ENCODE data around the gene NAA38.

Gene NAA38

DNA sequence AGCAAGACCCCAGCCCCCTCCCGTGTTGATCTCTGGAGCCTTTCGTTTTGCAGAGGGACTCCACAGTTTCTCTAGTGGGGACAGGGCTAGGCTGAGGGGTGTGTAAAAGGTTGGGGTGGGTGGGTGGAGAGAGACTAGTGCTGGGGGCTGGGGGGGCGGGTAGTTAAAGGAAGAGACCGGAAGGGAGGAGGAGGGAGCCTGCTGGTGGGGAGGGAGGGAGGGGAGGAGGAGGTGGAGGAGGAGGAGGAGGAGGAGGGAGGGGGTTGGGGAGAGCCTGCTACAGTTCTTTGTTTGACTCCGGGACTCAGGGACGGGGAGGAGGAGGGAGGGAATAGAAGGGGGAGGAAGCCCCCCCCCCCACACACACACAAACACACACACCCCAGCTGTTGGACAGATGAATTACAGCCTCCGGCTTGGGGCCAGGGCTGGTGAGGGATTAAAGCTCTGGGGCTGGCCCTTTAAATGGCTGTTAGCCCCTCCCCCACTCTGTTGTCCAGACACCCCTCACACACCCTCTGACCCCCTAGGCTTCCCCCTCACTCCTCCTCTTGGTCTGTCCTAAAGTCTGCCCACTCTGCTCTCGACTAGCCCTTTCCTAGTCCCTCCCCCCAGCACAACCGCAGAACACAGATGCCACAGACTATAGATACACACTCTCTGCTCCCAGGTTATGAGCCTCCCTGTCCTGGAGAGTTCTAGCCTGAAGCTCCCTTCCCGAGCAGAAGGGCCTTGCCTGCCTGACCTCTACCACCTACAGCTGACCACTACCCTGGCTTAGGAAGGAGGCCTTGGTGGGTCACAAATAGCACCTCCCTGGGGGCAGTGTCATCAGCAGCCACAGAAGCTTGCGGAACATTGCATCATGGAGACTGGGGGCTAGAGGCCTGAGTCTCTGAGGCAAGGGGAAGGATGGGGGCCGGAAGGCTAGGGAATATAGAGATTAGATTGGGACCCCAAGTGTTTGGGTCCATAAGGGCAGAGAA lies 19.0 kb downstream of the NAA38 start:
- Histone ChIP-seq H3K27ac (ENCODE audit: low read length) (peak overlapping the region; percentile 90), H4K20me1 (ENCODE audit: insufficient read depth, low read length) (peaks cover 23% of the 10 kb centered on the region), H3K79me2 (ENCODE audit: low read length) (peaks cover 65% of the 10 kb centered on the region), H3K9me3 (ENCODE audit: insufficient read depth, low read length) (no peaks in the 10 kb centered on the region), H3K4me1 (ENCODE audit: low read length) (peaks cover 41% of the 10 kb centered on the region), H3K9ac (ENCODE audit: low read length) (peak overlapping the region; percentile 96), H2AFZ (ENCODE audit: low read depth, low read length) (no peak overlapping the region), H3K4me3 (ENCODE audit: low read length) (peak overlapping the region; percentile 97), H3K4me2 (ENCODE audit: low read length) (peak overlapping the region; percentile 96), H3K36me3 (replicated peaks; ENCODE audit: low read depth, low read length) (no peaks in the 10 kb centered on the region), H3K27me3 (ENCODE audit: low read depth, low read length) (no peaks in the 10 kb centered on the region)
- TF ChIP-seq EZH2phosphoT487 (IDR thresholded peaks at IDR 0.05; ENCODE audit: low read depth): no peak
- TF ChIP-seq, protein P1, sequence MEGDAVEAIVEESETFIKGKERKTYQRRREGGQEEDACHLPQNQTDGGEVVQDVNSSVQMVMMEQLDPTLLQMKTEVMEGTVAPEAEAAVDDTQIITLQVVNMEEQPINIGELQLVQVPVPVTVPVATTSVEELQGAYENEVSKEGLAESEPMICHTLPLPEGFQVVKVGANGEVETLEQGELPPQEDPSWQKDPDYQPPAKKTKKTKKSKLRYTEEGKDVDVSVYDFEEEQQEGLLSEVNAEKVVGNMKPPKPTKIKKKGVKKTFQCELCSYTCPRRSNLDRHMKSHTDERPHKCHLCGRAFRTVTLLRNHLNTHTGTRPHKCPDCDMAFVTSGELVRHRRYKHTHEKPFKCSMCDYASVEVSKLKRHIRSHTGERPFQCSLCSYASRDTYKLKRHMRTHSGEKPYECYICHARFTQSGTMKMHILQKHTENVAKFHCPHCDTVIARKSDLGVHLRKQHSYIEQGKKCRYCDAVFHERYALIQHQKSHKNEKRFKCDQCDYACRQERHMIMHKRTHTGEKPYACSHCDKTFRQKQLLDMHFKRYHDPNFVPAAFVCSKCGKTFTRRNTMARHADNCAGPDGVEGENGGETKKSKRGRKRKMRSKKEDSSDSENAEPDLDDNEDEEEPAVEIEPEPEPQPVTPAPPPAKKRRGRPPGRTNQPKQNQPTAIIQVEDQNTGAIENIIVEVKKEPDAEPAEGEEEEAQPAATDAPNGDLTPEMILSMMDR (IDR thresholded peaks at IDR 0.05; ENCODE audit: low read depth, low read length): no peak

DNA sequence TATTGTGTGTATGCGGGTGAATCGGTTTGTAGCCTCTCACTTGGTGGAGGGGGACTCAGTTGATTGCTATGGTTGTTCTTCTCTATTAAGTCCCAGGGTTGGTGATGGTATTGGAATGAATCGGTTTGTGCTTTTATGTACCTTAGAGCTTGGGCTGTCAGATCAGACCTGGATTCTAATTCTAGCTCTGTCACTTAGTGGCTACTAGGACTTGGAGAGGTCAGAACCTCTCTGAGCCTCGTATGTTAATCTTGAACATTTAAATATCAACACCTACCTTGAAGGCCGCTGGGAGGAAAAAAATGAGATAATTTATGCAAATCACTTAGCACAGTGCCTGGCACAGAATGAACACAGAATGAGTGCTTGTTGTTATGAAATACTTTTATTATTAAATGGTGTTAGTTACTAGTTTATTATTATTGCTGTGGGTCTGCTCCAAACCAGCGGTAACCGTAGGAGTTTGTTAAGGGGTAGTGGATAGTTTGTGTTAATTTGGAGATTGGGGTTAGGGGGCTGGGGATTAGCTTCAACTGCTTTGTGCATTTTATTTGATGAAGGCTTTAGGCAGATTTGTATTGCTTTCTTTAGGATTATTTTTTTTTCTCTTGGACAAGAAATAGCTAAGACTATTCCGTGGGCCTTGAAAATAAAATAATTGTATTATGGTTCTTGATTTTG lies 19.8 kb downstream of the NAA38 start:
- TF ChIP-seq, protein P1 (IDR thresholded peaks at IDR 0.05; ENCODE audit: low read depth, low read length): no peak
- no peak for TF ChIP-seq EZH2phosphoT487 (IDR thresholded peaks at IDR 0.05; ENCODE audit: low read depth)
- H4K20me1 ChIP-seq (ENCODE audit: insufficient read depth, low read length): peaks cover 23% of the 10 kb centered on the region
- H3K4me2 ChIP-seq (ENCODE audit: low read length): peak overlapping the region; percentile 96
- no peak overlapping the region for H2AFZ ChIP-seq (ENCODE audit: low read depth, low read length)
- H3K4me1 ChIP-seq (ENCODE audit: low read length): peaks cover 46% of the 10 kb centered on the region
- no peaks in the 10 kb centered on the region for H3K9me3 ChIP-seq (ENCODE audit: insufficient read depth, low read length)
- H3K27me3 ChIP-seq (ENCODE audit: low read depth, low read length): no peaks in the 10 kb centered on the region
- peak overlapping the region; percentile 90 for H3K27ac ChIP-seq (ENCODE audit: low read length)
- H3K4me3 ChIP-seq (ENCODE audit: low read length): peak overlapping the region; percentile 97
- no peaks in the 10 kb centered on the region for H3K36me3 ChIP-seq (replicated peaks; ENCODE audit: low read depth, low read length)
- peaks cover 57% of the 10 kb centered on the region for H3K79me2 ChIP-seq (ENCODE audit: low read length)
- H3K9ac ChIP-seq (ENCODE audit: low read length): peak overlapping the region; percentile 96

DNA sequence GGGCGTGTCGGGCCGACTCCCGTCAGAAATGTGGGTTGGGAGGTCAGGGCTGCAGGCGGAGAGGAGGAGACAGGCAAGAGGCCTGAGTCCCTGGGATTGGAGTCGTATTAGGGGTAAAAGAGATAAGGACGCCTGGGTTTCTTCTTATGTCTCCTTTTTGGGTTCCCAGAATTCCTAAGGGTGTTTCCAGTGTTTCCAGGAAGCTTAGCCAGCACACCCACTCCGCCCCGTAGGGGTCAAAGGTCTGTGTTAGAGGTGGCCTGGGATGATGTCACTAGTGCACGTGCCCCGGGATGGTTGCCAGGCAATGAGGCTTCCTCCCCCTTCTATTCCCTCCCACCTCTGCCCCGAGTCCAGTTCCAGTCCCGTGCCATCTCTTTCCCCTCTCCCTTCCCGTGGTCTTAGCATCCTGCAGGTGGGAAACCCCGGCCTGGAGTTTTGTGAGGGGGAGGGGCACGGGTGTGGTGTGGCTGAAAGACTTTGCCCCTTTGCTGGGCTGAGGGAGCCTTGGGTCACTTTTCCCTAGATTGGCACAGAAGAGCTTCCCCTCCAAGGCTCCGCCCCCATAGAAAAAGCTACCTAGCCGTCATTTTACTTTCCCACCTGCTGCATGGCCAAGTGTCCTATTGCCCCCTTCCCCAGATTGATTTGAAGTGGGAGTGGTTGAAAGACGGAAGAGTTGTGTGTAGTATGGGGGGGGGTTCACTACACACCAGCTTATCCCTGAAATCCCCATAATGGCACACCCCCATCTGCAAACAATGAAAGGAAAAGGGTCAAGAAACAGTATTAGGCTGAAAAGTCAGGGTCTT lies 20.6 kb downstream of the NAA38 start:
- Histone ChIP-seq H3K27ac (ENCODE audit: low read length) (peak overlapping the region; percentile 90), H3K79me2 (ENCODE audit: low read length) (peaks cover 53% of the 10 kb centered on the region), H3K36me3 (replicated peaks; ENCODE audit: low read depth, low read length) (no peaks in the 10 kb centered on the region), H3K9ac (ENCODE audit: low read length) (peak overlapping the region; percentile 96), H4K20me1 (ENCODE audit: insufficient read depth, low read length) (peaks cover 23% of the 10 kb centered on the region), H3K9me3 (ENCODE audit: insufficient read depth, low read length) (no peaks in the 10 kb centered on the region), H3K4me3 (ENCODE audit: low read length) (peak overlapping the region; percentile 97), H3K4me2 (ENCODE audit: low read length) (peak overlapping the region; percentile 96), H3K27me3 (ENCODE audit: low read depth, low read length) (no peaks in the 10 kb centered on the region), H3K4me1 (ENCODE audit: low read length) (peaks cover 46% of the 10 kb centered on the region), H2AFZ (ENCODE audit: low read depth, low read length) (no peak overlapping the region)
- TF ChIP-seq, protein P1 (IDR thresholded peaks at IDR 0.05; ENCODE audit: low read depth, low read length): no peak
- TF ChIP-seq EZH2phosphoT487 (IDR thresholded peaks at IDR 0.05; ENCODE audit: low read depth): no peak
